ENCODE data around the gene GALNT17.

The GALNT17 gene

DNA sequence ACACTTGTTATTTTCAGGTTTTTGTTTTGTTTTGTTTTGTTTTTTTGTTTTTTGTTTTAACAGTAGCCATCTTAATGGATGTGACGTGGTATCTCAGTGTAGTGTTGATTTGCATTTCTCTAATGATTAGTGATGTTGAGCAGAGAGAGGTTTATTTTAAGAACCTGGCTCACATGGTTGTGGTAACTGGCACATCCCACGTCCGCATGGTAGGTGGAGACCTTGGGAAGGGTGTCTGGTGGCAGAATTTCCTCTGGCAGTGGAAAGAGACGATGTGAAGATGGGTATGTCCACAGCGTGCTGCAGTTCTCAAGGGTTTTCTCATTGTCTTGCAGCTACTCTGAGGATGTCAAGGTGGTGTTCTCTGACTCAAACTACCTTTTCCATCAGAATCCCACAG, 252.2 kb downstream of the GALNT17 start:
- Histone ChIP-seq H3K27ac (ENCODE audit: low read length) (no peak overlapping the region), H3K4me1 (ENCODE audit: insufficient read depth, low read length) (no peaks in the 10 kb centered on the region), H4K20me1 (ENCODE audit: insufficient read depth, low read length) (no peaks in the 10 kb centered on the region), H3K4me2 (ENCODE audit: insufficient read depth, low read length) (no peak overlapping the region), H3K27me3 (ENCODE audit: insufficient read depth, low read length, poor library complexity) (no peaks in the 10 kb centered on the region), H3K9me3 (ENCODE audit: insufficient read depth, low read length, severe bottlenecking) (no peaks in the 10 kb centered on the region), H3K79me2 (ENCODE audit: insufficient read depth, low read length) (no peaks in the 10 kb centered on the region), H3K9ac (ENCODE audit: low read depth, low read length) (no peak overlapping the region), H2AFZ (ENCODE audit: low read depth, low read length) (no peak overlapping the region), H3K36me3 (ENCODE audit: insufficient read depth, low read length) (no peaks in the 10 kb centered on the region), H3K4me3 (ENCODE audit: low read depth in 1 of 2, low read length in 2 of 2) (no peak overlapping the region)
- ATAC-seq (ENCODE audit: insufficient read depth, low read depth) (no peak), DNase-seq (no peak)
- TF ChIP-seq EZH2 (IDR thresholded peaks at IDR 0.05; ENCODE audit: borderline replicate concordance, low read depth, low read length, severe bottlenecking), result no peak
- TF ChIP-seq, protein P1, sequence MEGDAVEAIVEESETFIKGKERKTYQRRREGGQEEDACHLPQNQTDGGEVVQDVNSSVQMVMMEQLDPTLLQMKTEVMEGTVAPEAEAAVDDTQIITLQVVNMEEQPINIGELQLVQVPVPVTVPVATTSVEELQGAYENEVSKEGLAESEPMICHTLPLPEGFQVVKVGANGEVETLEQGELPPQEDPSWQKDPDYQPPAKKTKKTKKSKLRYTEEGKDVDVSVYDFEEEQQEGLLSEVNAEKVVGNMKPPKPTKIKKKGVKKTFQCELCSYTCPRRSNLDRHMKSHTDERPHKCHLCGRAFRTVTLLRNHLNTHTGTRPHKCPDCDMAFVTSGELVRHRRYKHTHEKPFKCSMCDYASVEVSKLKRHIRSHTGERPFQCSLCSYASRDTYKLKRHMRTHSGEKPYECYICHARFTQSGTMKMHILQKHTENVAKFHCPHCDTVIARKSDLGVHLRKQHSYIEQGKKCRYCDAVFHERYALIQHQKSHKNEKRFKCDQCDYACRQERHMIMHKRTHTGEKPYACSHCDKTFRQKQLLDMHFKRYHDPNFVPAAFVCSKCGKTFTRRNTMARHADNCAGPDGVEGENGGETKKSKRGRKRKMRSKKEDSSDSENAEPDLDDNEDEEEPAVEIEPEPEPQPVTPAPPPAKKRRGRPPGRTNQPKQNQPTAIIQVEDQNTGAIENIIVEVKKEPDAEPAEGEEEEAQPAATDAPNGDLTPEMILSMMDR (IDR thresholded peaks at IDR 0.05; ENCODE audit: borderline replicate concordance, extremely low read depth, low read length, poor library complexity, severe bottlenecking), result no peak

DNA sequence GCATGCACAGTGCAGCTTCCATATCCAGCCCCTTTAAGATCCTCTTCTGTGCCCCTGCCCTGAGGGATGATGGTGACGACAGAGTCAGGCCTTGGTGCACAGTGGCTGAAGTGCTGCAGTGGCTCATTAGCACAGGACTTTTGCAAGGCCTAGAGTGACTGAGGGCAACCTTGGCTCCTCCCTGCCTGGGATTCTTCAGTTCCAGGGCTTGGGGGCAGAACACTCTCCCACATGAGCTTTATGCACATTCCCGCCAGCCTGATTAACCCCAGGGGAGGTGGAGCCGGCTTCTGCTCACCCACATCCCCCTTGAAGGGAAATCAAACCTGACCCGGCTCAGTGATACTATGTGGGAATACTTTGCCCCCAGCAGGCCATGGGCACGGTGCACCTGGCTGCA, 253.4 kb downstream of the GALNT17 start:
- H3K79me2 ChIP-seq (ENCODE audit: insufficient read depth, low read length), result no peaks in the 10 kb centered on the region
- H3K9ac ChIP-seq (ENCODE audit: low read depth, low read length), result no peak overlapping the region
- TF ChIP-seq, protein P1 (IDR thresholded peaks at IDR 0.05; ENCODE audit: borderline replicate concordance, extremely low read depth, low read length, poor library complexity, severe bottlenecking), result no peak
- no peak for TF ChIP-seq EZH2 (IDR thresholded peaks at IDR 0.05; ENCODE audit: borderline replicate concordance, low read depth, low read length, severe bottlenecking)
- H3K36me3 ChIP-seq (ENCODE audit: insufficient read depth, low read length), result no peaks in the 10 kb centered on the region
- ATAC-seq (ENCODE audit: insufficient read depth, low read depth) (no peak), DNase-seq (no peak)
- no peaks in the 10 kb centered on the region for H4K20me1 ChIP-seq (ENCODE audit: insufficient read depth, low read length)
- no peaks in the 10 kb centered on the region for H3K27me3 ChIP-seq (ENCODE audit: insufficient read depth, low read length, poor library complexity)
- no peaks in the 10 kb centered on the region for H3K9me3 ChIP-seq (ENCODE audit: insufficient read depth, low read length, severe bottlenecking)
- H2AFZ ChIP-seq (ENCODE audit: low read depth, low read length), result no peak overlapping the region
- no peak overlapping the region for H3K27ac ChIP-seq (ENCODE audit: low read length)
- H3K4me2 ChIP-seq (ENCODE audit: insufficient read depth, low read length), result no peak overlapping the region
- H3K4me3 ChIP-seq (ENCODE audit: low read depth in 1 of 2, low read length in 2 of 2), result no peak overlapping the region
- H3K4me1 ChIP-seq (ENCODE audit: insufficient read depth, low read length), result no peaks in the 10 kb centered on the region

DNA sequence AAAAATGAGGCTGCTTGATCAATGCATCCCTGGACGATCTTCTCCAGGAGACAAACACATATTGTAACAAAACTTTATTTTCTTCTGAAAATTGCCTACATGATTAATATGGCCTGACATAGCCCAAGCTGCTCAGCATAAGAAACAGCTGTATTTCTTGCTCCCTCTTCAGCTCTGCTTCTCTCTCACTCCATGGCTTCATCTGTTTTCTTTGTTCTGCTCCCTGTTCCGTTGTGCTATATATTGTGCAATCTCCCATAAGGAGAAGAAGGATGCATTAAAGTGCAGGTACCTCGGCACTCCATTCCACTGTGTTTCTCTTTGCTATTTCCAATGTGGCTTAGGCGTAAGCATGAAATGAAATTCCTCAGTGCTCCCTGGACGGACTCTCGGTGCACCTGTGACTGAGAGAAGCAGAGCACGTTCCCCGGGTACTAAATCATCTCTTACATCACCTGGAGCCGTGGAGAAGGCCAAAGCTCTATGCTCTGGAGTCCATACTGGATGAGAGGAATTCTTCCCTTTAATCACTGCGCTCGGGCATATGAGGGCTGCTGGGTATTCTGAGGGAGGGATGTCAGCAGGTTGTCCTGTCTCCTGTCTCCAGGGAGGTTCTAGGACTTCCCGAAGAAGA, 254.3 kb downstream of the GALNT17 start:
- Histone ChIP-seq H3K27ac (ENCODE audit: low read length) (no peak overlapping the region), H3K9me3 (ENCODE audit: insufficient read depth, low read length, severe bottlenecking) (no peaks in the 10 kb centered on the region), H4K20me1 (ENCODE audit: insufficient read depth, low read length) (no peaks in the 10 kb centered on the region), H3K4me1 (ENCODE audit: insufficient read depth, low read length) (no peaks in the 10 kb centered on the region), H3K79me2 (ENCODE audit: insufficient read depth, low read length) (no peaks in the 10 kb centered on the region), H2AFZ (ENCODE audit: low read depth, low read length) (no peak overlapping the region), H3K36me3 (ENCODE audit: insufficient read depth, low read length) (no peaks in the 10 kb centered on the region), H3K9ac (ENCODE audit: low read depth, low read length) (no peak overlapping the region), H3K4me2 (ENCODE audit: insufficient read depth, low read length) (no peak overlapping the region), H3K4me3 (ENCODE audit: low read depth in 1 of 2, low read length in 2 of 2) (no peak overlapping the region), H3K27me3 (ENCODE audit: insufficient read depth, low read length, poor library complexity) (no peaks in the 10 kb centered on the region)
- no peak for TF ChIP-seq EZH2 (IDR thresholded peaks at IDR 0.05; ENCODE audit: borderline replicate concordance, low read depth, low read length, severe bottlenecking)
- TF ChIP-seq, protein P1 (IDR thresholded peaks at IDR 0.05; ENCODE audit: borderline replicate concordance, extremely low read depth, low read length, poor library complexity, severe bottlenecking), result no peak
- ATAC-seq (ENCODE audit: insufficient read depth, low read depth), result no peak
- no peak for DNase-seq

All from DND-41 (cell line).